Testis (tissue), 2 donors: ENCODE data around the gene STARD3NL.

Experiments used
- POLR2A ChIP-seq: fragments of 450-650 bp; IDR thresholded peaks from one replicate; pipeline ENCODE4 v1.6.1; 2017; ENCODE audit warnings: antibody characterized with exemption, mild to moderate bottlenecking, moderate library complexity
- TF ChIP-seq, protein P1 (sequence below), 3 experiments: fragments of 450-650 bp in 2 of 3; fragments of 200-600 bp in 1 of 3; sonication (generic) in 1 of 3; IDR thresholded peaks; one replicate each; pipeline ENCODE4 v1.5.1; 2016 to 2019; ENCODE audit warnings: antibody characterized with exemption in 3 of 3, mild to moderate bottlenecking in 2 of 3, moderate library complexity in 1 of 3

DNA sequence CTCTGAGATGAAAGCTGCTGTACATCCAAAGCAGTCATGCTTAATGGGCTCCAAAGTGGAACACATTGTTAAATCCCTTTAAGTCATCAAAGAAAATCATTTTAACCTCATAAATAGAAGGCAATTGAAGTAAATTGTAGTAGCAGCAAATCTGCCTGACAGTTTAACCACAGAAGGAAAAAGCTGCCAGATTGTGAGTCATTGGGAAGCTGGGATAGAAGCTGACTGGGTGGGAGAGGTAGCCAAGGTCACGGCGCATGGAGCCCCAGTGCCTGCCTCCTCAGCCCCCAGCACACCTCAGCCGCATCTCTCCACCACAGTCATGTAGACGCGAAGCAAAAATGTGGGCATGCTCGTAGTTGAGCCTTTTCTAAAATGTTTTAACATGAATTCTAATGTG, 51.3 kb downstream of the STARD3NL start:
- TF ChIP-seq, protein P1, sequence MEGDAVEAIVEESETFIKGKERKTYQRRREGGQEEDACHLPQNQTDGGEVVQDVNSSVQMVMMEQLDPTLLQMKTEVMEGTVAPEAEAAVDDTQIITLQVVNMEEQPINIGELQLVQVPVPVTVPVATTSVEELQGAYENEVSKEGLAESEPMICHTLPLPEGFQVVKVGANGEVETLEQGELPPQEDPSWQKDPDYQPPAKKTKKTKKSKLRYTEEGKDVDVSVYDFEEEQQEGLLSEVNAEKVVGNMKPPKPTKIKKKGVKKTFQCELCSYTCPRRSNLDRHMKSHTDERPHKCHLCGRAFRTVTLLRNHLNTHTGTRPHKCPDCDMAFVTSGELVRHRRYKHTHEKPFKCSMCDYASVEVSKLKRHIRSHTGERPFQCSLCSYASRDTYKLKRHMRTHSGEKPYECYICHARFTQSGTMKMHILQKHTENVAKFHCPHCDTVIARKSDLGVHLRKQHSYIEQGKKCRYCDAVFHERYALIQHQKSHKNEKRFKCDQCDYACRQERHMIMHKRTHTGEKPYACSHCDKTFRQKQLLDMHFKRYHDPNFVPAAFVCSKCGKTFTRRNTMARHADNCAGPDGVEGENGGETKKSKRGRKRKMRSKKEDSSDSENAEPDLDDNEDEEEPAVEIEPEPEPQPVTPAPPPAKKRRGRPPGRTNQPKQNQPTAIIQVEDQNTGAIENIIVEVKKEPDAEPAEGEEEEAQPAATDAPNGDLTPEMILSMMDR (IDR thresholded peaks at IDR 0.05), result no peak
- no peak for TF ChIP-seq POLR2A
